ENCODE data around the gene P2RX7.

- TF ChIP-seq EZH2 (IDR thresholded peaks at IDR 0.05; ENCODE audit: low read length, unreplicated experiment) = no peak
- no peak for TF ChIP-seq CTCF (conservative IDR thresholded peaks at IDR 0.05; ENCODE audit: low read depth, low read length)
Measured at GRCh38 chr12:121102307-121102706, 30.4 kb upstream of the P2RX7 start.

Data from PC-3 (cell line).